Gastrocnemius medialis (tissue), 4 donors: ENCODE results near the gene ARL4D. TPM values are rescaled to one million over a fixed set of nuclear protein-coding genes. Genes with fewer than 3 reads are reported as not detected.
"Not testable (repeated sequence)": the region's sequence is repeated elsewhere in the genome, so short reads cannot be mapped to it uniquely, and the experiment has no call there.

Experiments used
- ATAC-seq, 2 donors: fragments of 150-250 bp; one replicate each; pipeline ENCODE4 v1.9.1; 2016
- DNase-seq, 2 donors: peaks; one replicate each; pipeline ENCODE4 v3.0.0-alpha.2; 2019
- H3K27ac ChIP-seq, 4 donors: fragments of 200-600 bp; sonication (generic); 1 replicate in 1 of 4; 2 replicates in 3 of 4; pipeline ENCODE4 v1.5.1; 2016 to 2018; ENCODE audit warnings: mild to moderate bottlenecking in 2 of 4, moderate library complexity in 1 of 4
- H3K27me3 ChIP-seq, 3 donors: fragments of 200-600 bp; sonication (generic) in 2 of 3; 1 replicate in 1 of 3; 2 replicates in 2 of 3; pipeline versions ENCODE4 v1.5.1 to v1.6.0; 2016 to 2019; ENCODE audit warnings: mild to moderate bottlenecking in 1 of 3, moderate library complexity in 1 of 3
- H3K36me3 ChIP-seq, 2 donors: fragments of 200-600 bp; sonication (generic) in 1 of 2; one replicate each; pipeline ENCODE4 v1.5.1; 2017 to 2018
- H3K4me1 ChIP-seq, 2 donors: fragments of 200-600 bp; sonication (generic) in 1 of 2; one replicate each; pipeline ENCODE4 v1.5.1; 2016 to 2017; ENCODE audit warnings: mild to moderate bottlenecking in 2 of 2
- H3K4me3 ChIP-seq, 4 donors: fragments of 200-600 bp; sonication (generic) in 3 of 4; 1 replicate in 1 of 4; 2 replicates in 3 of 4; pipeline ENCODE4 v1.5.1; 2016 to 2019; ENCODE audit warnings: mild to moderate bottlenecking in 2 of 4
- H3K9me3 ChIP-seq, 3 donors: fragments of 200-600 bp; sonication (generic) in 2 of 3; 1 replicate in 1 of 3; 2 replicates in 2 of 3; pipeline ENCODE4 v1.5.1; 2016 to 2019
- POLR2A ChIP-seq, 2 donors: fragments of 450-650 bp; IDR thresholded peaks; one replicate each; pipeline ENCODE4 v1.6.1; 2017; ENCODE audit warnings: antibody characterized with exemption in 2 of 2, mild to moderate bottlenecking in 2 of 2, moderate library complexity in 2 of 2
- in situ Hi-C, 4 donors: fragments of 200-750 bp; cut with MboI; loops; one replicate each; pipeline versions ENCODE4 v1.15.0 to v1.8.0; 2017; ENCODE audit warnings: low sequenced_read_pairs in 4 of 4
- intact Hi-C: fragments of 100-400 bp; cut with DNase I; formaldehyde crosslinking; loops from one replicate; pipeline ENCODE4 v1.15.1; 2023; ENCODE audit warnings: low total_unique reads
- total RNA-seq, 4 donors: library from RNA; depleted of rRNA; stranded (reverse); fragments of >200 nt; gene quantifications; one replicate each; pipeline versions ENCODE4 v1.1.0 to v1.2.3, GENCODE V29; 2016
- TF ChIP-seq, protein P1 (sequence below), 5 experiments: fragments of 450-650 bp in 3 of 5; fragments of 200-600 bp in 2 of 5; sonication (generic) in 2 of 5; IDR thresholded peaks in 4 of 5; conservative IDR thresholded peaks in 1 of 5; 1 replicate in 4 of 5; 2 replicates in 1 of 5; pipeline ENCODE4 v1.5.1; 2016 to 2019; ENCODE audit warnings: antibody characterized with exemption in 5 of 5, mild to moderate bottlenecking in 3 of 5, moderate library complexity in 3 of 5

ARL4D gene
- total RNA-seq, 4 donors from 2014 or later: 0.17 to 2.0 (median 1.3) TPM

DNA sequence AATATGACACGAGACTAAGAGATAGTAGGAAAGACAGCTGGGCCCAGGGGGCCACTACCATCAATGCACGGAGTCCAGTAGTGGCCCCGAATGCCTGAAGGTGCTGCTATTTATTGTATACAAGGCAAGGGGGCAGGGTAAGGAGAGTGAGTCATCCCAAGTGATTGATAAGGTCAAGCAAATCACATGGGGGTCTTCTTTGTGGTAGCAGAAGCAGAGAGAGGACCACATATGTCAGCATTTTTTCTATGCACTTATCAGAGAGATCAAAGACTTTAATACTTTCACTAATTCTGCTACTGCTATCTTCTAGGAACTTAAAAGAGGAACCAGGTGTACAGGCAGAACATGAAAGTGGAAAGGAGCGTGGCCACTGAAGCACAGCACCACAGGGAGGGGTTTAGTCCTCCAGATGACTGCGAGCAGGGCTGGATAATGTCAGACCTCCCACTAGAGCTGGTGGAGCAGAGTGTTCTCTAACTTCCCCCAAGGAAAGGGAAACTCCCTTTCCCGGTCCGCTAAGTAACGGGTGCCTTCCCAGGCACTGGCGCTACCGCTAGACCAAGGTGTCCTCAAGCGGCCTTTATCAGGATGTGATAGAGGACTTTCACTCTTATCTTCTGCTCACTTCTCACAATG, 26.4 kb upstream of the ARL4D start:
- H3K27me3 ChIP-seq: no peaks in the 10 kb centered on the region
- H3K4me3 ChIP-seq: no peak overlapping the region
- peak overlapping the region in 3 of 4 donors; percentile 6 to 48 (median 17) for H3K27ac ChIP-seq
- H3K4me1 ChIP-seq: peaks cover 10 to 20% of the 10 kb centered on the region in 2 donors
- no peaks in the 10 kb centered on the region for H3K9me3 ChIP-seq
- no peak for TF ChIP-seq POLR2A (IDR thresholded peaks at IDR 0.05)
- TF ChIP-seq, protein P1, sequence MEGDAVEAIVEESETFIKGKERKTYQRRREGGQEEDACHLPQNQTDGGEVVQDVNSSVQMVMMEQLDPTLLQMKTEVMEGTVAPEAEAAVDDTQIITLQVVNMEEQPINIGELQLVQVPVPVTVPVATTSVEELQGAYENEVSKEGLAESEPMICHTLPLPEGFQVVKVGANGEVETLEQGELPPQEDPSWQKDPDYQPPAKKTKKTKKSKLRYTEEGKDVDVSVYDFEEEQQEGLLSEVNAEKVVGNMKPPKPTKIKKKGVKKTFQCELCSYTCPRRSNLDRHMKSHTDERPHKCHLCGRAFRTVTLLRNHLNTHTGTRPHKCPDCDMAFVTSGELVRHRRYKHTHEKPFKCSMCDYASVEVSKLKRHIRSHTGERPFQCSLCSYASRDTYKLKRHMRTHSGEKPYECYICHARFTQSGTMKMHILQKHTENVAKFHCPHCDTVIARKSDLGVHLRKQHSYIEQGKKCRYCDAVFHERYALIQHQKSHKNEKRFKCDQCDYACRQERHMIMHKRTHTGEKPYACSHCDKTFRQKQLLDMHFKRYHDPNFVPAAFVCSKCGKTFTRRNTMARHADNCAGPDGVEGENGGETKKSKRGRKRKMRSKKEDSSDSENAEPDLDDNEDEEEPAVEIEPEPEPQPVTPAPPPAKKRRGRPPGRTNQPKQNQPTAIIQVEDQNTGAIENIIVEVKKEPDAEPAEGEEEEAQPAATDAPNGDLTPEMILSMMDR (IDR thresholded peaks at IDR 0.05 in 4 of 5, conservative IDR thresholded peaks at IDR 0.05 in 1 of 5): no peak
- ATAC-seq (no peak), DNase-seq (no peak)
- no peaks in the 10 kb centered on the region for H3K36me3 ChIP-seq
- intact Hi-C loops (no loop called here), in situ Hi-C loops (no loop called here)

DNA sequence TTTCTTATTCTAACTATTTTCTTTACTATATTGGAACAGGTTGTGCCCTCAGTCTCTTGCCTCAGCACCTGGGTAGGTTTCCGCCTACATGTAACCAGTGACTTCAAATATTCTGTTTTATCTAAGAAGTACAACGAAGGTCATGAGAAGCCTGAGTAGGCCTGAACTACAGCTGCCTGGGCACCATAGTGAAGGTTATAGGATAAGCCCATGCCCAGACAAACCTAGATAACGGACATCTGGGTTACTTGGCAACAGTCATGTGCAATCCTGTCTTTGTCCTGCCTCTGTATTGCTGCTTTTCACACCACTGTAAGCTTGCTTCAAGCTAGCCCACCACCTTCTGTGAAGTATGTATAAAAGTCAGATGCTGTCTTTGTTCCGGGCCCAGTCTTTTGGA, 25.4 kb upstream of the ARL4D start:
- intact Hi-C loops: no loop called here
- no peaks in the 10 kb centered on the region for H3K9me3 ChIP-seq
- ATAC-seq: no peak
- peaks cover 7 to 15% of the 10 kb centered on the region in 2 donors for H3K4me1 ChIP-seq
- TF ChIP-seq, protein P1 (IDR thresholded peaks at IDR 0.05 in 4 of 5, conservative IDR thresholded peaks at IDR 0.05 in 1 of 5): no peak
- TF ChIP-seq POLR2A (IDR thresholded peaks at IDR 0.05): no peak
- no peaks in the 10 kb centered on the region for H3K36me3 ChIP-seq
- peak overlapping the region in 2 of 4 donors; percentile 8 to 48 for H3K27ac ChIP-seq
- no peak for DNase-seq
- in situ Hi-C loops: no loop called here
- no peaks in the 10 kb centered on the region for H3K27me3 ChIP-seq
- no peak overlapping the region for H3K4me3 ChIP-seq

GRCh38 chr17:43375915-43376314, 22.9 kb upstream of the ARL4D start:
- H3K36me3 ChIP-seq, in situ Hi-C loops, DNase-seq, H3K27me3 ChIP-seq, H3K4me3 ChIP-seq, H3K4me1 ChIP-seq, H3K27ac ChIP-seq, H3K9me3 ChIP-seq, intact Hi-C loops, ATAC-seq: not testable (repeated sequence)

GRCh38 chr17:43377056-43377810, 21.6 kb upstream of the ARL4D start:
- Histone ChIP-seq H3K27ac (no peak overlapping the region), H3K9me3 (no peaks in the 10 kb centered on the region), H3K4me3 (no peak overlapping the region), H3K4me1 (no peaks in the 10 kb centered on the region), H3K36me3 (no peaks in the 10 kb centered on the region), H3K27me3 (no peaks in the 10 kb centered on the region)
- TF ChIP-seq, protein P1 (IDR thresholded peaks at IDR 0.05 in 4 of 5, conservative IDR thresholded peaks at IDR 0.05 in 1 of 5): no peak
- TF ChIP-seq POLR2A (IDR thresholded peaks at IDR 0.05): no peak
- no peak for DNase-seq
- ATAC-seq: no peak
- in situ Hi-C loops (no loop called here), intact Hi-C loops (no loop called here)

- in situ Hi-C loops (no loop called here), intact Hi-C loops (no loop called here)
- ATAC-seq: no peak
- H3K4me3 ChIP-seq: no peak overlapping the region
- H3K9me3 ChIP-seq: no peaks in the 10 kb centered on the region
- TF ChIP-seq, protein P1 (IDR thresholded peaks at IDR 0.05 in 4 of 5, conservative IDR thresholded peaks at IDR 0.05 in 1 of 5): no peak
- no peak for TF ChIP-seq POLR2A (IDR thresholded peaks at IDR 0.05)
- H3K27me3 ChIP-seq: no peaks in the 10 kb centered on the region
- H3K36me3 ChIP-seq: no peaks in the 10 kb centered on the region
- H3K4me1 ChIP-seq: no peaks in the 10 kb centered on the region
- no peak for DNase-seq
- H3K27ac ChIP-seq: no peak overlapping the region
These were observed 20.0 kb upstream of the ARL4D start for GRCh38 chr17:43378766-43379165.
